GM19238 (cell line): ENCODE measurements around the gene LTBP1.
"Not testable (repeated sequence)": the region's sequence is repeated elsewhere in the genome, so short reads cannot be mapped to it uniquely, and the experiment has no call there.

Experiments
- DNase-seq: peaks from one replicate; pipeline ENCODE4 v3.0.0; 2011; ENCODE audit warnings: low spot score; ENCODE audit not compliant: insufficient read length

LTBP1 gene

GRCh38 chr2:33337981-33338380 lies 391.2 kb downstream of the LTBP1 start:
- DNase-seq, result no peak

- no peak for DNase-seq
Measured at GRCh38 chr2:33339269-33339668, 392.5 kb downstream of the LTBP1 start.

- DNase-seq, result no peak
Measured at GRCh38 chr2:33340280-33340679, 393.5 kb downstream of the LTBP1 start.

GRCh38 chr2:33342171-33342570 lies 395.4 kb downstream of the LTBP1 start:
- DNase-seq, result no peak

GRCh38 chr2:33342705-33343104 lies 396.0 kb downstream of the LTBP1 start:
- no peak for DNase-seq

- no peak for DNase-seq
Measured at GRCh38 chr2:33343387-33343895, 396.7 kb downstream of the LTBP1 start.

GRCh38 chr2:33344230-33344629 lies 397.5 kb downstream of the LTBP1 start:
- DNase-seq, result no peak

GRCh38 chr2:33347856-33348255 lies 401.1 kb downstream of the LTBP1 start:
- no peak for DNase-seq

- no peak for DNase-seq
Measured at GRCh38 chr2:33350632-33351031, 403.9 kb downstream of the LTBP1 start.

GRCh38 chr2:33351781-33352180 lies 405.0 kb downstream of the LTBP1 start:
- no peak for DNase-seq

GRCh38 chr2:33354981-33355380 lies 408.2 kb downstream of the LTBP1 start:
- no peak for DNase-seq

GRCh38 chr2:33358878-33359277 lies 412.1 kb downstream of the LTBP1 start:
- DNase-seq, result no peak

GRCh38 chr2:33363325-33364298 lies 416.9 kb downstream of the LTBP1 start:
- DNase-seq, result no peak

- no peak for DNase-seq
Measured at GRCh38 chr2:33365264-33365970, 418.7 kb downstream of the LTBP1 start.

GRCh38 chr2:33366473-33366872 lies 419.7 kb downstream of the LTBP1 start:
- no peak for DNase-seq

GRCh38 chr2:33368524-33368923 lies 421.8 kb downstream of the LTBP1 start:
- not testable (repeated sequence) for DNase-seq

- DNase-seq, result no peak
Measured at GRCh38 chr2:33369191-33369590, 422.4 kb downstream of the LTBP1 start.

GRCh38 chr2:33370636-33371265 lies 424.0 kb downstream of the LTBP1 start:
- DNase-seq, result no peak

GRCh38 chr2:33371304-33372090 lies 424.7 kb downstream of the LTBP1 start:
- no peak for DNase-seq

- peak; percentile 35 for DNase-seq
Measured at GRCh38 chr2:33372940-33373553, 426.3 kb downstream of the LTBP1 start.

GRCh38 chr2:33373986-33374385 lies 427.2 kb downstream of the LTBP1 start:
- no peak for DNase-seq
